ENCODE results near the gene ZNF850. TPM values are rescaled to one million over a fixed set of nuclear protein-coding genes. Genes with fewer than 3 reads are reported as not detected.

Gene ZNF850
- total RNA-seq, 1 donor from 2014 or later: 11.1 TPM

DNA sequence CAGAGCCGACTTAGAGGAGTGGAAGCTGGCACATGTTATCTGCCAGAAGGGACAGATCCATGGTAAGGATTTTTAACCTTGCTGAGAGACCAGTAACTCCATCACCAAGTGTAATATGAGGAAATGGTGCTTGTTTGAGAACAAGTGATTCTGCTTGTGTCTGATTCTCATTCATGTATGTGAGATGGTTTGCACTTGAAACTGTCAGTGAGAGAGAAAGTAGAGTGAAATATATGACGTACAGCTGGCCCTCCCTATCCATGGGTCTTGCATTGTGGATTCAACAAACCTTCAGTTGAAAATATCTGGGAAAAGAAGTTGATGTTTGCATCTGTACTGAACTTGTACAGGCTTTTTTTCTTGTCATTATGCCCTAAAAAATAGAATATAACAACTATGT, 104.0 kb downstream of the ZNF850 start:
- DNase-seq (ENCODE audit: low spot score in 2 of 2, unreplicated experiment in 2 of 2): no peak
- no peak for TF ChIP-seq CTCF (IDR thresholded peaks at IDR 0.05; ENCODE audit: unreplicated experiment)
- Mint-ChIP-seq H3K36me3 (peaks cover 54% of the 10 kb centered on the region), H3K4me1 (peaks cover 27% of the 10 kb centered on the region), H3K9me3 (peaks cover 44% of the 10 kb centered on the region), H3K27me3 (ENCODE audit: low read depth) (no peaks in the 10 kb centered on the region), H3K4me3 (peak overlapping the region; percentile 51), H3K27ac (no peak overlapping the region)

- Mint-ChIP-seq H3K9me3 (peaks cover 36% of the 10 kb centered on the region), H3K36me3 (peaks cover 44% of the 10 kb centered on the region), H3K27ac (peak overlapping the region; percentile 84)
Measured at GRCh38 chr19:36665832-36666231, 106.8 kb downstream of the ZNF850 start.

More at GRCh38 chr19:36665832-36666231, 106.8 kb downstream of the ZNF850 start:
- DNase-seq (ENCODE audit: low spot score in 2 of 2, unreplicated experiment in 2 of 2): no peak
- Mint-ChIP-seq H3K4me3 (peak overlapping the region; percentile 99), H3K4me1 (peaks cover 27% of the 10 kb centered on the region), H3K27me3 (ENCODE audit: low read depth) (no peaks in the 10 kb centered on the region)
- TF ChIP-seq CTCF (IDR thresholded peaks at IDR 0.05; ENCODE audit: unreplicated experiment): no peak

Other genes starting within 250 kb of the ZNF850 start
- 26.7 to 32.8 TPM (median 29.2 TPM) in 3 replicates for gene ZNF260, start 244.5 kb downstream of the ZNF850 start, total RNA-seq
- gene ZNF529, start 199.5 kb downstream of the ZNF850 start, total RNA-seq: 29.0 to 33.5 TPM (median 32.0 TPM) in 3 replicates
- gene ZNF382, start 167.5 kb downstream of the ZNF850 start, total RNA-seq: 21.1 to 22.2 TPM (median 21.2 TPM) in 3 replicates
- 10.3 to 13.6 TPM (median 13.1 TPM) in 3 replicates for gene ZNF461, start 106.0 kb downstream of the ZNF850 start, total RNA-seq
- gene ZNF567, start 85.2 kb downstream of the ZNF850 start, total RNA-seq: 11.0 to 12.9 TPM (median 11.3 TPM) in 3 replicates
- 12.4 to 13.3 TPM (median 12.8 TPM) in 3 replicates for gene ZNF790, start 65.6 kb upstream of the ZNF850 start, total RNA-seq
- gene ZNF345, start 78.1 kb upstream of the ZNF850 start, total RNA-seq: 14.0 to 15.8 TPM (median 15.2 TPM) in 3 replicates
- gene ZNF829, start 143.5 kb upstream of the ZNF850 start, total RNA-seq: 3.0 to 3.2 TPM (median 3.2 TPM) in 3 replicates
- gene ZNF568, start 143.5 kb upstream of the ZNF850 start, total RNA-seq: 9.0 to 9.8 TPM (median 9.3 TPM) in 3 replicates